T follicular helper cell (primary cell): ENCODE results near the gene PRPF4.

ENCODE experiments used
- DNase-seq: peaks from one replicate; pipeline ENCODE4 v3.0.0-alpha.2; 2020; ENCODE audit warnings: low read depth

PRPF4 gene

DNA sequence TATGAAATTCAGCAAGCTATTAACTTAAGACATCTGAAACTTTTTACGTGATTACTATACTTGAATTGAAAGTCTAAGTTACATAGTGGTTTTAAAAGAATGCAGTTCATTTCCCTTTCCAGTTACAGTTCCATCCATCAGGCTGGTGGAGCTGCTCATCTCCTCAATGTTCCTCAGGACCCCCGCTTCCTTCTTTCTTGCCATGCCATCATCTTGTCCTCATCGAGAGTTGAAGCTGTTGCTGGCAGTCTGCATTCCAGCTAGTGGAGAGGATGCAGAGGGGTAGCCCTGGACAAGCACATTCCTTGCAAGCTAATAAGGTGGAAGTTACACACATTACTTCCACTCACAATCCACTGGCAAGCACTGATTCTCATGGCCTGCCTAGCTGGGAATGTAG lies 36.5 kb downstream of the PRPF4 start:
- DNase-seq: no peak

GRCh38 chr9:113313261-113313660 lies 37.8 kb downstream of the PRPF4 start:
- no peak for DNase-seq

- DNase-seq: no peak
Observed at GRCh38 chr9:113315231-113315630, 39.8 kb downstream of the PRPF4 start.

GRCh38 chr9:113316030-113316429 lies 40.6 kb downstream of the PRPF4 start:
- DNase-seq: no peak

DNA sequence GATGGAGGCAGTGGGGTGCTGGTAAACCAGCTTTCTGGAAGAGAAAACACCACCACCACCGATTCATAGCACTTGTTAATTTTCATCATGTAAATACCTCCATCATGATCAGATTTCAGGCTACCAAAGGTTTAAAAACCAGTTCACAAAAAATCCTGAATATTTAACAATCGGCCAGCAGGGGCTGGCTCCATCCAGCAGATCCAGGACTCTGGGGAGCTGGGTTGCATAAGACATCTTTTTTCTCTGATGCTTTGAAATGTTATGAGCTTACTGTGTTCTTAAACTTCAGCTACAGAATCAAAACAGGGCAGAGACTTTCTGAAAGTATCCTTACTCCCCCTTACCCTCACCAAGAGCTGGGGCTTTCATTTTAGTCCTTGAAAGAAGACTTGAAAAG lies 42.3 kb downstream of the PRPF4 start:
- DNase-seq: no peak

DNA sequence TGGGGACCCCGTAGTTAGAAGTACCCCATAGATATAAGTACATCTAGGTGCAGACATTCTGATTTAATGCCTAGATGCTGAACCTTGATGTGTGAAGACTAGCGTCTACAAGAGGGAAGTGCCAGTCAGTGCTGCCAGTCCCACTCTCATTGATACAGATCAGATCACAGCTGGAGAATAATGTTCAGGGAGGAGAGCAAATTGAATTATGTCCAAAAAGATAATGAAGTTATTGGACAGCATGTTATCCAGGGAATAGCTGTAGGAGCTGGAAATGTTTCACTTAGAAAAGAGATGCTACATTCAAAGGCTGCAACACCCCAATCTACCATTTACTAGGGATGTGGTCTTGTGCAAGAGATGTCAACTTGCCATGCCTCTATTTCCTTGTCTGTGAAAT lies 43.6 kb downstream of the PRPF4 start:
- DNase-seq: no peak

DNA sequence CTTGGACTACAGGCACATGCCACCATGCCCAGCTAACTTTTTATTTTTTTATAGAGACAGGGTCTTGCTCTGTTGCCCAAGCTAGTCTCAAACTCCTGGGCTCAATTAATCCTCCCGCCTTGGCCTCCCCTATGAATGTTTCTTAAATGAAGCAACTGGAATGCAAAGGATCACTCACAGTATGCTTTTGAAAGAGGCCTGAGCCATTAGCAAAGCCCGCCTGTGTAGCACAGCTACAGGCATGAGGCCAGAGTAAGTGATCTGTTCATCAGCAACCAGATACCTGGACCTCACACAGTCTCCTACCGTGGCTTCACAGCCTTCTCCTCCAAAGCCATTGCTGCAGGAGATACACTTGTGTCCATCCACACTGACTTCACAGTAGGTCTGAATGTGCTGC lies 44.6 kb downstream of the PRPF4 start:
- no peak for DNase-seq

GRCh38 chr9:113322671-113323070 lies 47.2 kb downstream of the PRPF4 start:
- no peak for DNase-seq

DNA sequence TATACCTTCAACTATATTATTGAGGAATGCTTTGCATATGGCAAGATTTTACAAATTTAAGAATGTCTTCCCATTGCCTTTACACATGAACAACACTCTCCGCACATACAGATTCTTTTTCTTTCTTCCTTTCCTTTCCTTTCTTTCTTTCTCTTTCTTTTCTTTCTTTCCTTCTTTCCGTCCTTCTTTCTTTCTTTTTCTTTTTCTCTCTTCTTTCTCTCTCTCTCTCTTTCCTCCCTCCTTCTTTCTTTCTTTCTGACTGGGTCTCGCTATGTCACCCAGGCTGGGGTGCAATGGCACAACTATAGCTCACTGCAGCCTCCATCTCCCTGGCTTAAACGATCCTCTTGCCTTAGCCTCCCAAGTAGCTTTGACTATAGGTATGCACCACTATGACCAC lies 50.8 kb downstream of the PRPF4 start:
- no peak for DNase-seq

GRCh38 chr9:113328045-113328782 lies 52.8 kb downstream of the PRPF4 start:
- DNase-seq: no peak

DNA sequence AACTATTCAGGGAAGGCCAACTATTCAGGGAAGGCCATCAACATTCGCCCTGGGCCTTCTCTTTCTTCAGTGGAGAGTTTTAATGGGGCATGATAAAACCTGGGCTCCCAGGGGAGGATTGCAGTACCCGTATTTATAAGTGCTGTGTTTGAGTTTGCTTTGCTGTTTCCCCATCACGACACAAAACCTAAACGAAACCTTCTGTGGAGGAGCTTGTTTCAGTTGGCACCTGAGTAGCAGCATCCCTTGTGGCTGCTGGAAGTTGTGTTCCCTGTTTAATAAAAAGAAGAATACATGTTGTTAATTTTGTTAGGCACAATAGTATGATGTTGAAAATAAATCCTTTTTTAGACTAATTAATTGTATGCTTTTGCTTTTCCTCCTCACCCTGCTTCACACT lies 56.3 kb downstream of the PRPF4 start:
- DNase-seq: no peak

GRCh38 chr9:113337714-113338113 lies 62.3 kb downstream of the PRPF4 start:
- DNase-seq: no peak

GRCh38 chr9:113340011-113340699 lies 64.7 kb downstream of the PRPF4 start, which contains the start of gene WDR31:
Gene WDR31, minus strand, starts transcription at chr9:113340275. Its CDS starts 8,253 bp downstream, at chr9:113332022.
- peak; percentile 61 for DNase-seq

DNA sequence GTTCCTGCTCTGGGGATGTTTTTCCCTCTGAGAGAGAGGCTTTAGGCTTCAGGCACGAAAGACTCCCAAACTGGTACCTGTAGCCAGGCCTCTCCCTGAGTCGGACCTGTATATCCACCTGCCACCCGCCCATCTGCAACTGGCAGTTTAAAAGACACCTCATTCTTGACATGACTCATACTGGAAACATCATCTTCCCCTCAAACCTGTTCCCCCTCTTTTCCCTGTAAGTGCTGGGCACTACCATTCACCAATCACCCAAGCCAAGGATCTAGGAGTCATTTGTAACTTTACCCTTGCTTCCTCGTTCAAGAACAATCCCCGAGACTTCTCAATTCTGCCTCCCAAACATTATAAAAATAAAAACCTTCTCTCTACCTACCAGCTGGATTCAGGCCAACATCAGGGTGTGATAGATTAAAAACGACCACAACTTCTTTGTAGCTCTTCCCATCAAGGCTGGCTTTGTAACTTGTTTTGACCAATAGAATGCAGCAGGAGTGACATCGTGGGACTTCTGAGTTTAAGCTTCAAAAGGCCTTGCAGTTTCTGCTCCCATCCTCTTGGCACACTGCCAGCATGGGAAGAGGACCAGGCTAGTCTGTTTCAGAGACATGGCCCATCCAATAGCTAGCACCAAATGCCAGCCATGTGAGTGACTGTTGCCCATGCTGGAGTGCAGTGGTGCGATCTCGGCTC lies 66.4 kb downstream of the PRPF4 start:
- DNase-seq: no peak
